Glutamatergic neuron (in vitro differentiated cells): ENCODE measurements around the gene AGAP3. TPM values are rescaled to one million over a fixed set of nuclear protein-coding genes. Genes with fewer than 3 reads are reported as not detected.

Source experiments
- DNase-seq: peaks from one replicate; pipeline ENCODE4 v3.0.0; 2022
- H3K27ac Mint-ChIP-seq: one replicate; pipeline ENCODE4 v1.8.0; 2020; ENCODE audit warnings: mild to moderate bottlenecking, mixed read lengths, inconsistent platforms; ENCODE audit not compliant: unreplicated experiment
- H3K27me3 Mint-ChIP-seq: one replicate; pipeline ENCODE4 v1.8.0; 2020; ENCODE audit warnings: mild to moderate bottlenecking, moderate library complexity, mixed read lengths, inconsistent platforms; ENCODE audit not compliant: unreplicated experiment
- H3K36me3 Mint-ChIP-seq: one replicate; pipeline ENCODE4 v1.8.0; 2020; ENCODE audit warnings: mild to moderate bottlenecking, mixed read lengths, inconsistent platforms; ENCODE audit not compliant: unreplicated experiment
- H3K4me1 Mint-ChIP-seq: one replicate; pipeline ENCODE4 v1.8.0; 2020; ENCODE audit warnings: mild to moderate bottlenecking, low read depth, mixed read lengths, inconsistent platforms; ENCODE audit not compliant: unreplicated experiment
- H3K4me3 Mint-ChIP-seq: one replicate; pipeline ENCODE4 v1.8.0; 2020; ENCODE audit warnings: mild to moderate bottlenecking, mixed read lengths, inconsistent platforms; ENCODE audit not compliant: unreplicated experiment
- H3K9me3 Mint-ChIP-seq: one replicate; pipeline ENCODE4 v1.8.0; 2020; ENCODE audit warnings: mild to moderate bottlenecking, moderate library complexity, mixed read lengths, inconsistent platforms; ENCODE audit not compliant: unreplicated experiment
- CTCF ChIP-seq: fragments of 200-600 bp; sonication (generic); IDR thresholded peaks from one replicate; pipeline ENCODE4 v1.5.0; 2021; ENCODE audit not compliant: partially characterized antibody, unreplicated experiment
- total RNA-seq: library from RNA; stranded (reverse); fragmentation: NEBNext Ultra II Directional; extraction: Animal tissue kit (Norgen Biotek cat#: 25700); gene quantifications from one replicate; pipeline ENCODE4 v1.2.1, GENCODE V29; 2021; ENCODE audit not compliant: unreplicated experiment

AGAP3 gene
- total RNA-seq, 1 donor from 2014 or later, result 406 TPM

GRCh38 chr7:151069841-151070573 is 16.3 kb upstream of the AGAP3 start:
- H3K4me1 Mint-ChIP-seq, result no peaks in the 10 kb centered on the region
- H3K4me3 Mint-ChIP-seq, result no peak overlapping the region
- no peak overlapping the region for H3K27ac Mint-ChIP-seq
- no peak for TF ChIP-seq CTCF
- peaks cover 2% of the 10 kb centered on the region for H3K27me3 Mint-ChIP-seq
- peaks cover 4% of the 10 kb centered on the region for H3K36me3 Mint-ChIP-seq
- DNase-seq, result no peak
- peaks cover 4% of the 10 kb centered on the region for H3K9me3 Mint-ChIP-seq

GRCh38 chr7:151070574-151070960 is 15.7 kb upstream of the AGAP3 start:
- no peak overlapping the region for H3K4me3 Mint-ChIP-seq
- no peak overlapping the region for H3K27ac Mint-ChIP-seq
- no peak for DNase-seq
- no peak for TF ChIP-seq CTCF
- H3K27me3 Mint-ChIP-seq, result peaks cover 2% of the 10 kb centered on the region
- peaks cover 4% of the 10 kb centered on the region for H3K9me3 Mint-ChIP-seq
- H3K36me3 Mint-ChIP-seq, result peaks cover 4% of the 10 kb centered on the region
- no peaks in the 10 kb centered on the region for H3K4me1 Mint-ChIP-seq

- Mint-ChIP-seq H3K4me1 (peaks cover 3% of the 10 kb centered on the region), H3K36me3 (peaks cover 4% of the 10 kb centered on the region), H3K4me3 (no peak overlapping the region), H3K27ac (no peak overlapping the region), H3K27me3 (peaks cover 2% of the 10 kb centered on the region), H3K9me3 (peaks cover 4% of the 10 kb centered on the region)
- no peak for DNase-seq
- no peak for TF ChIP-seq CTCF
Measured at GRCh38 chr7:151071032-151071866, 15.0 kb upstream of the AGAP3 start.

- Mint-ChIP-seq H3K4me3 (no peak overlapping the region), H3K36me3 (peaks cover 4% of the 10 kb centered on the region), H3K4me1 (peaks cover 10% of the 10 kb centered on the region), H3K27ac (no peak overlapping the region), H3K9me3 (peaks cover 4% of the 10 kb centered on the region), H3K27me3 (peaks cover 7% of the 10 kb centered on the region)
- DNase-seq, result no peak
- no peak for TF ChIP-seq CTCF
Measured at GRCh38 chr7:151073990-151074389, 12.3 kb upstream of the AGAP3 start.
